ENCODE data around the gene ST6GALNAC3.

The ST6GALNAC3 gene

DNA sequence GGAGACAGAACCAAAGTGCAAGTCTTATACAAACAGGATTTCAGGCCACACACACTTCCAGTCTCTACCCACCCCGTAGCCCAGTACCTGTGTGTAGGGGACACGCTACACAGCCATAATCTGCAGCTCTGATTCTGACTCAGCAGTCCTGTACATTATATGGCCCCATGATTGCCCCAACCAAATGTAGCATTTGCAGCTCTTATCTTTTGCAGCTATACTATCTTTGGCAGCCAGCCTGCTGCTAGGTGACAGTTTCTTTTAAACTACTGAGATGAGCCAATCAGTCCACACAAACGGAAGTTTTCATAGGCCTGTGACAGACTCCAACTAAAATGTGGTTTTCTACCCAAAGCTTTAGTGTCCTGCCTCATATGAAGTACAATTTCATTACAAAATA is 533.2 kb downstream of the ST6GALNAC3 start:
- Histone ChIP-seq H3K9me2 (replicated peaks; ENCODE audit: insufficient read depth, low read length) (no peaks in the 10 kb centered on the region), H3F3A (ENCODE audit: insufficient read depth, low read length) (no peaks in the 10 kb centered on the region), H3K9me3 (replicated peaks; ENCODE audit: insufficient read depth, low read length) (no peaks in the 10 kb centered on the region), H3K27ac (ENCODE audit: low read length) (no peak overlapping the region), H3K4me3 (ENCODE audit: low read length) (no peak overlapping the region), H3K9ac (ENCODE audit: low read length) (no peak overlapping the region), H3K36me3 (replicated peaks; ENCODE audit: insufficient read depth, low read length) (no peaks in the 10 kb centered on the region), H3K27me3 (replicated peaks; ENCODE audit: insufficient read depth, low read length) (no peaks in the 10 kb centered on the region), H3K79me2 (ENCODE audit: low read length) (no peaks in the 10 kb centered on the region), H3K4me2 (ENCODE audit: low read depth, low read length) (no peak overlapping the region), H4K20me1 (ENCODE audit: insufficient read depth, low read length) (no peaks in the 10 kb centered on the region), H3K4me1 (ENCODE audit: low read length) (no peaks in the 10 kb centered on the region), H2AFZ (ENCODE audit: low read length) (no peak overlapping the region)
- no peak for TF ChIP-seq EZH2phosphoT487 (IDR thresholded peaks at IDR 0.05; ENCODE audit: low read length)
- TF ChIP-seq EZH2 (optimal IDR thresholded peaks at IDR 0.05; ENCODE audit: low read depth, low read length), result no peak
- TF ChIP-seq, protein P1, sequence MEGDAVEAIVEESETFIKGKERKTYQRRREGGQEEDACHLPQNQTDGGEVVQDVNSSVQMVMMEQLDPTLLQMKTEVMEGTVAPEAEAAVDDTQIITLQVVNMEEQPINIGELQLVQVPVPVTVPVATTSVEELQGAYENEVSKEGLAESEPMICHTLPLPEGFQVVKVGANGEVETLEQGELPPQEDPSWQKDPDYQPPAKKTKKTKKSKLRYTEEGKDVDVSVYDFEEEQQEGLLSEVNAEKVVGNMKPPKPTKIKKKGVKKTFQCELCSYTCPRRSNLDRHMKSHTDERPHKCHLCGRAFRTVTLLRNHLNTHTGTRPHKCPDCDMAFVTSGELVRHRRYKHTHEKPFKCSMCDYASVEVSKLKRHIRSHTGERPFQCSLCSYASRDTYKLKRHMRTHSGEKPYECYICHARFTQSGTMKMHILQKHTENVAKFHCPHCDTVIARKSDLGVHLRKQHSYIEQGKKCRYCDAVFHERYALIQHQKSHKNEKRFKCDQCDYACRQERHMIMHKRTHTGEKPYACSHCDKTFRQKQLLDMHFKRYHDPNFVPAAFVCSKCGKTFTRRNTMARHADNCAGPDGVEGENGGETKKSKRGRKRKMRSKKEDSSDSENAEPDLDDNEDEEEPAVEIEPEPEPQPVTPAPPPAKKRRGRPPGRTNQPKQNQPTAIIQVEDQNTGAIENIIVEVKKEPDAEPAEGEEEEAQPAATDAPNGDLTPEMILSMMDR (IDR thresholded peaks at IDR 0.05; ENCODE audit: low read length), result no peak
- DNase-seq, result no peak

DNA sequence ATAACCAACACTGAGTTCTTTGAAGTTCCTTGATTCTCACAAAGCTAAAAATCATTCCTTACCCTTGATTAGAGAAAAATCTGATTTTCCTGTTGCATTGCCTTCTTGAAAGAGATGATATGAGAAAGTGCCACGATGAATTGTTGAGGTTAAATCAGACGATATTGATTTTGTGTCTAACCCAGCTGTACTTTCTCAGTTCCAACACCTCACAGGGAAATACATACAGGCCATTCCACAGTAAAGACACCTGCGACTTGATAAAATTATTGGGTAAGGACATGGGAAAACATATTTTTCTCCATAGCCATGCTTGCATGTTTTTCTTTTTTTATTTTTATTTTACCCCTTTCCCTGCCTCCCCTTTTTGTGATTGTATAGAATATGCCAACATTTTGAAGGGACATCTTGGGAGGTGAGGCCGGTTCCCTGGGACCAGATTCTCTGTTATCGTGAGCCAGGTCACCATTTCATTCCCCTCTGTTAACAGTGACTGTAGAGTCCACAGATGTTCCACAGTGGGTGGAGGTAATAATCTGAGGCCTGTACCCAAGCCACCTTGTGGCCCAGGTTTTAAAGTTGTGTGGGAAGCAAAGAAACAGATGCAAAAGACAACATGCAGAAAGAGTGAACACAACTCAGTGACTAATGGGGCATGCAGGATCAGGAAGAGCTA is 537.4 kb downstream of the ST6GALNAC3 start:
- Histone ChIP-seq H3K27ac (ENCODE audit: low read length) (no peak overlapping the region), H3K4me1 (ENCODE audit: low read length) (no peaks in the 10 kb centered on the region), H3F3A (ENCODE audit: insufficient read depth, low read length) (no peaks in the 10 kb centered on the region), H3K4me2 (ENCODE audit: low read depth, low read length) (no peak overlapping the region), H3K27me3 (replicated peaks; ENCODE audit: insufficient read depth, low read length) (no peaks in the 10 kb centered on the region), H3K9ac (ENCODE audit: low read length) (no peak overlapping the region), H3K9me2 (replicated peaks; ENCODE audit: insufficient read depth, low read length) (no peaks in the 10 kb centered on the region), H3K9me3 (replicated peaks; ENCODE audit: insufficient read depth, low read length) (no peaks in the 10 kb centered on the region), H3K36me3 (replicated peaks; ENCODE audit: insufficient read depth, low read length) (no peaks in the 10 kb centered on the region), H4K20me1 (ENCODE audit: insufficient read depth, low read length) (no peaks in the 10 kb centered on the region), H2AFZ (ENCODE audit: low read length) (no peak overlapping the region), H3K79me2 (ENCODE audit: low read length) (no peaks in the 10 kb centered on the region), H3K4me3 (ENCODE audit: low read length) (no peak overlapping the region)
- TF ChIP-seq, protein P1 (IDR thresholded peaks at IDR 0.05; ENCODE audit: low read length), result no peak
- no peak for TF ChIP-seq EZH2 (optimal IDR thresholded peaks at IDR 0.05; ENCODE audit: low read depth, low read length)
- no peak for TF ChIP-seq EZH2phosphoT487 (IDR thresholded peaks at IDR 0.05; ENCODE audit: low read length)
- no peak for DNase-seq

DNA sequence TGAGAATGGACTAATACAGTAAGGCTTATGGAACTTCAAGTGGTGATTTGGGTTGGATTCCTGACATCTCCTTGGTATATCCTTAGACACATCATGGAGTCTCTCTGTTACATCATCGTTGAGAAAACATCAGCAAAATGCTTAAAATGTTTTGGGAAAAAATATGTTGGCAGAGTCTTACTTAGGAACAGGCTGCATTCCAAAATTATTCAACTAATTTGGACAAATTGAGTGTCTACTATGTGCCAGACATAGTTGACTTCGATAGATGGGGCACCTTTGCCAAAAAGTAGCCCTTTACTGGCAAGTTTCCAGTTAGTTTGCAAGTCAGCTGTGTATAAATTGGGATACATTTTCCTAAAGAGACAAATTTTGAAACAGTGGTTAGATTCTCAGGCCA is 539.3 kb downstream of the ST6GALNAC3 start:
- Histone ChIP-seq H3K4me3 (ENCODE audit: low read length) (no peak overlapping the region), H3K27ac (ENCODE audit: low read length) (no peak overlapping the region), H3K4me1 (ENCODE audit: low read length) (no peaks in the 10 kb centered on the region), H3K9me2 (replicated peaks; ENCODE audit: insufficient read depth, low read length) (no peaks in the 10 kb centered on the region), H3K4me2 (ENCODE audit: low read depth, low read length) (no peak overlapping the region), H2AFZ (ENCODE audit: low read length) (no peak overlapping the region), H3K36me3 (replicated peaks; ENCODE audit: insufficient read depth, low read length) (no peaks in the 10 kb centered on the region), H3K9ac (ENCODE audit: low read length) (no peak overlapping the region), H3F3A (ENCODE audit: insufficient read depth, low read length) (no peaks in the 10 kb centered on the region), H3K79me2 (ENCODE audit: low read length) (no peaks in the 10 kb centered on the region), H4K20me1 (ENCODE audit: insufficient read depth, low read length) (no peaks in the 10 kb centered on the region), H3K27me3 (replicated peaks; ENCODE audit: insufficient read depth, low read length) (no peaks in the 10 kb centered on the region), H3K9me3 (replicated peaks; ENCODE audit: insufficient read depth, low read length) (no peaks in the 10 kb centered on the region)
- TF ChIP-seq EZH2 (optimal IDR thresholded peaks at IDR 0.05; ENCODE audit: low read depth, low read length) (no peak), EZH2phosphoT487 (IDR thresholded peaks at IDR 0.05; ENCODE audit: low read length) (no peak)
- TF ChIP-seq, protein P1 (IDR thresholded peaks at IDR 0.05; ENCODE audit: low read length), result no peak
- no peak for DNase-seq

Measured in MM.1S (cell line).